ENCODE data around the gene GADL1. TPM values are rescaled to one million over a fixed set of nuclear protein-coding genes. Genes with fewer than 3 reads are reported as not detected.

GADL1 gene
- total RNA-seq, 1 donor from 2014 or later: not detected

DNA sequence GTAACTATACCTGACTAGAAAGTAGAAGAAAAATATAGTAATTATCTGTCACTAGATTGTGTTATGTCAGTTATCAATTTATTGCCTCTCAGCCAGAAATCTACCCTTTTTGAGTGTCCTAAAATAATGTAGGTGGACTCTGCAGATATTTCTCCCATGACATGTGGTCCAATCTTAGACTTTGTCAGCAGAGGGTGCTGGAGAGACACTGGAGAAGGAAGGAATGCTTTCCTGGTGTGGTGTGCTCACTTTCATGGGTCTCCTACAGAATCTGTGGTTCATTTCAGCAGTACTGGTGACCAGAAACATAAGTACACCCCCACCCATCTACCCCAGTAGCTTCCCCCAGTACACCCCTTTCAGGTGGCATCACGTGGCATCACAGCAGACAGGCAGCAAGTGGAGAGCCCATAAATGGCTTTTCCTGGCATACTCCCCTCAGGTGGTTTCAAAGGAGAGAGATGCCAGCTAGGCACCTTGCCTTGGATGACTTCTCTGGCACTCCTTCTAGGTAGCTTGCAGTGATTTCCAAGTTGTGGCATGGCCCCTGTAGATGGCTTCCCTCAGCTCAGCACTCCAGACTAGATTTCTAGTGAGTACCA, 114.7 kb downstream of the GADL1 start:
- TF ChIP-seq, protein P1, sequence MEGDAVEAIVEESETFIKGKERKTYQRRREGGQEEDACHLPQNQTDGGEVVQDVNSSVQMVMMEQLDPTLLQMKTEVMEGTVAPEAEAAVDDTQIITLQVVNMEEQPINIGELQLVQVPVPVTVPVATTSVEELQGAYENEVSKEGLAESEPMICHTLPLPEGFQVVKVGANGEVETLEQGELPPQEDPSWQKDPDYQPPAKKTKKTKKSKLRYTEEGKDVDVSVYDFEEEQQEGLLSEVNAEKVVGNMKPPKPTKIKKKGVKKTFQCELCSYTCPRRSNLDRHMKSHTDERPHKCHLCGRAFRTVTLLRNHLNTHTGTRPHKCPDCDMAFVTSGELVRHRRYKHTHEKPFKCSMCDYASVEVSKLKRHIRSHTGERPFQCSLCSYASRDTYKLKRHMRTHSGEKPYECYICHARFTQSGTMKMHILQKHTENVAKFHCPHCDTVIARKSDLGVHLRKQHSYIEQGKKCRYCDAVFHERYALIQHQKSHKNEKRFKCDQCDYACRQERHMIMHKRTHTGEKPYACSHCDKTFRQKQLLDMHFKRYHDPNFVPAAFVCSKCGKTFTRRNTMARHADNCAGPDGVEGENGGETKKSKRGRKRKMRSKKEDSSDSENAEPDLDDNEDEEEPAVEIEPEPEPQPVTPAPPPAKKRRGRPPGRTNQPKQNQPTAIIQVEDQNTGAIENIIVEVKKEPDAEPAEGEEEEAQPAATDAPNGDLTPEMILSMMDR (IDR thresholded peaks at IDR 0.05): peak; percentile 38
- no peaks in the 10 kb centered on the region for H3K36me3 ChIP-seq
- H3K27ac ChIP-seq: no peak overlapping the region
- no peaks in the 10 kb centered on the region for H3K27me3 ChIP-seq (ENCODE audit: low read depth)
- DNase-seq: no peak
- no peaks in the 10 kb centered on the region for H3K4me1 ChIP-seq
- H3K4me3 ChIP-seq: no peak overlapping the region
- no peak for ATAC-seq
- H3K9me3 ChIP-seq: no peaks in the 10 kb centered on the region
- intact Hi-C loops (cut with DNase I): loop anchor here (10.0 kb wide), 1 partner anchor 355 kb away; no protein-coding TSS in a partner anchor

DNA sequence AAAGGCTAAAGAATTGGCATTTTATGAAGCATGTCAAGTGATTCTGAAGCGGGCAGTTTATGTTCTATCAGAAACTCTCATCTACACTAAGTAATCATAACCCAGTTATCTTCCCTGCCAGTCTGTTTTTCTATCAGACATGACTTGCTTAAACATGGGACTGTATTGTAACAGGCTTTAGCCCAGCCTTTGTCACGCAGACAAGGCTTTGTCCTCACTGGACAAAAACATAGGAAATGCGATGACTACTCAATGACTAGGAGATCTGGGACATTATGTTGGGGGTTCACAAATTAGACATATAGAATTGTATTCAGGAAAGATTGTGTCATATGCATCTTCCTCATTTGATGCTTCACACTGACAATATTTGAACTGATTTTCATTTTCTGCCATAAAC, 115.5 kb downstream of the GADL1 start:
- no peak overlapping the region for H3K4me3 ChIP-seq
- H3K27me3 ChIP-seq (ENCODE audit: low read depth): no peaks in the 10 kb centered on the region
- intact Hi-C loops (cut with DNase I): loop anchor here (10.0 kb wide), 1 partner anchor 356 kb away; no protein-coding TSS in a partner anchor
- ATAC-seq (no peak), DNase-seq (no peak)
- TF ChIP-seq, protein P1 (IDR thresholded peaks at IDR 0.05): no peak
- no peak overlapping the region for H3K27ac ChIP-seq
- no peaks in the 10 kb centered on the region for H3K4me1 ChIP-seq
- H3K9me3 ChIP-seq: no peaks in the 10 kb centered on the region
- H3K36me3 ChIP-seq: no peaks in the 10 kb centered on the region

GRCh38 chr3:30777426-30778113, 116.9 kb downstream of the GADL1 start:
- Histone ChIP-seq H3K9me3 (no peaks in the 10 kb centered on the region), H3K4me1 (no peaks in the 10 kb centered on the region), H3K36me3 (no peaks in the 10 kb centered on the region), H3K4me3 (no peak overlapping the region), H3K27ac (no peak overlapping the region), H3K27me3 (ENCODE audit: low read depth) (no peaks in the 10 kb centered on the region)
- intact Hi-C loops (cut with DNase I): loop anchor here (10.0 kb wide), 1 partner anchor 357 kb away; no protein-coding TSS in a partner anchor
- TF ChIP-seq, protein P1 (IDR thresholded peaks at IDR 0.05): no peak
- no peak for DNase-seq
- no peak for ATAC-seq

- no peaks in the 10 kb centered on the region for H3K36me3 ChIP-seq
- no peaks in the 10 kb centered on the region for H3K9me3 ChIP-seq
- no peak for DNase-seq
- no peaks in the 10 kb centered on the region for H3K27me3 ChIP-seq (ENCODE audit: low read depth)
- no peaks in the 10 kb centered on the region for H3K4me1 ChIP-seq
- intact Hi-C loops (cut with DNase I): loop anchor here (10.0 kb wide), 1 partner anchor 358 kb away; no protein-coding TSS in a partner anchor
- H3K4me3 ChIP-seq: no peak overlapping the region
- no peak overlapping the region for H3K27ac ChIP-seq
- TF ChIP-seq, protein P1 (IDR thresholded peaks at IDR 0.05): no peak
- no peak for ATAC-seq
Observed at GRCh38 chr3:30776186-30776815, 118.2 kb downstream of the GADL1 start.

DNA sequence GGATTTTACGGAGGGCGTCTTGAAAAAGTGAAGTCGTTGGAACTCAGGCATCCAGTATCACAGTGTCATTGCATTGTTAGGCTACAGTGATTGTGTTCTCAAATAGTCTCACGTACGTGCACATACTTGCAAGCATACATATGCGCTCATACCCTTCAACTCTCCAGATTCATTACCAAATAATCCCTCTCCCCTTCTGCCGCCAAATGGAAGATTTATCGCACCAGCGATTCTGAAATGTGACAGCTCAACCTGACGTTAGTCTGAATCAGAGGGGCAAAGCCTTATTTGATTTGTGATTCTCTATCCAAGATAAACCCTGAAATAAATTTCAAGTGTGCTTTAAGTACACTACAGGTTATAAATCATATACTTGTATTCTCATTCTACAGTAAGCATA, 119.4 kb downstream of the GADL1 start:
- no peaks in the 10 kb centered on the region for H3K9me3 ChIP-seq
- no peaks in the 10 kb centered on the region for H3K36me3 ChIP-seq
- no peak overlapping the region for H3K4me3 ChIP-seq
- TF ChIP-seq, protein P1 (IDR thresholded peaks at IDR 0.05): no peak
- H3K4me1 ChIP-seq: no peaks in the 10 kb centered on the region
- no peak for DNase-seq
- H3K27me3 ChIP-seq (ENCODE audit: low read depth): no peaks in the 10 kb centered on the region
- ATAC-seq: no peak
- intact Hi-C loops (cut with DNase I): loop anchor here (10.0 kb wide), 1 partner anchor 360 kb away; no protein-coding TSS in a partner anchor
- no peak overlapping the region for H3K27ac ChIP-seq
